Endothelial cell of umbilical vein (primary cell): ENCODE data around the gene TPST1. TPM values are rescaled to one million over a fixed set of nuclear protein-coding genes. Genes with fewer than 3 reads are reported as not detected.

Source experiments
- BruUV-seq: library from RNA; stranded (reverse); fragments of 400-500 nt; replicated peaks from 2 replicates; lab custom pipeline; 2021; lab: Mats Ljungman, UMichigan
- CTCF ChIA-PET: fragments of 300-600, 350-600 bp; sonication (Branson Sonifier 250); formaldehyde crosslinking; loops from one replicate; lab custom pipeline; 2021; ENCODE audit warnings: antibody characterized with exemption, inconsistent platforms; lab: Charles Lee
- POLR2A ChIA-PET: fragments of 300-600, 350-600 bp; sonication (Branson Sonifier 250); formaldehyde crosslinking; loops from one replicate; lab custom pipeline; 2021; ENCODE audit warnings: antibody characterized with exemption, inconsistent platforms; lab: Charles Lee
- DNase-seq: peaks from one replicate; pipeline ENCODE4 v3.0.0-alpha.2; 2011; ENCODE audit warnings: low read depth, low spot score
- FAIRE-seq: peaks from 2 replicates; lab custom pipeline; 2011; peaks lifted over from hg19 to GRCh38; lab: Jason Lieb, UNC
- H2AFZ ChIP-seq: 2 replicates; pipeline ENCODE4 v1.6.0; 2012; ENCODE audit warnings: low read depth, low read length, control low read depth, inconsistent platforms
- H3K27ac ChIP-seq: 2 replicates; pipeline ENCODE4 v1.5.1; 2011; ENCODE audit warnings: low read depth, mild to moderate bottlenecking, control low read depth, low read length, moderate library complexity; ENCODE audit not compliant: insufficient read depth
- H3K27me3 ChIP-seq, 2 experiments: 2 replicates each; pipeline versions ENCODE4 v1.6.0 to v1.6.1; 2011; ENCODE audit warnings: low read length in 2 of 2, mixed read lengths in 1 of 2; ENCODE audit not compliant: control insufficient read depth in 2 of 2, insufficient read depth in 2 of 2
- H3K36me3 ChIP-seq, 2 experiments: 2 replicates in 1 of 2; 3 replicates in 1 of 2; pipeline ENCODE4 v1.5.1; 2011; ENCODE audit warnings: low read length in 2 of 2, mild to moderate bottlenecking in 1 of 2, moderate library complexity in 1 of 2; ENCODE audit not compliant: control insufficient read depth in 2 of 2, insufficient read depth in 2 of 2; ENCODE audit errors: extremely low read depth in 1 of 2
- H3K4me1 ChIP-seq: 3 replicates; pipeline ENCODE4 v1.5.1; 2011; ENCODE audit warnings: mild to moderate bottlenecking, low read length; ENCODE audit not compliant: control insufficient read depth, insufficient read depth; ENCODE audit errors: extremely low read depth
- H3K4me2 ChIP-seq: 2 replicates; pipeline ENCODE4 v1.6.1; 2011; ENCODE audit warnings: low read length, control low read depth, mixed read lengths; ENCODE audit not compliant: insufficient read depth
- H3K4me3 ChIP-seq, 3 experiments: fragments of 200-600 bp in 1 of 3; sonication (generic), shearing (Covaris generic) in 1 of 3; replicated peaks in 1 of 3; 2 replicates each; pipeline ENCODE4 v1.5.1; 2011 to 2016; ENCODE audit warnings: control low read depth in 3 of 3, low read length in 3 of 3, mild to moderate bottlenecking in 2 of 3, inconsistent platforms in 1 of 3, low read depth in 1 of 3, moderate library complexity in 1 of 3; ENCODE audit not compliant: insufficient read depth in 1 of 3
- H3K79me2 ChIP-seq: 2 replicates; pipeline ENCODE4 v1.6.0; 2012; ENCODE audit warnings: low read length, inconsistent platforms; ENCODE audit not compliant: control insufficient read depth, insufficient read depth
- H3K9ac ChIP-seq: replicated peaks from 2 replicates; pipeline ENCODE3; 2011; ENCODE audit warnings: low read length, control low read depth; ENCODE audit not compliant: insufficient read depth; ENCODE audit errors: extremely low read depth
- H3K9me1 ChIP-seq: replicated peaks from 3 replicates; pipeline ENCODE4 v1.6.0; 2011; ENCODE audit warnings: mild to moderate bottlenecking, low read length; ENCODE audit not compliant: control insufficient read depth, insufficient read depth; ENCODE audit errors: extremely low read depth
- H3K9me3 ChIP-seq: replicated peaks from 2 replicates; pipeline ENCODE4 v1.5.1; 2012; ENCODE audit warnings: low read length, inconsistent platforms; ENCODE audit not compliant: control insufficient read depth, insufficient read depth
- H4K20me1 ChIP-seq: replicated peaks from 2 replicates; pipeline ENCODE3; 2011; ENCODE audit warnings: mild to moderate bottlenecking, low read length; ENCODE audit not compliant: control insufficient read depth, insufficient read depth; ENCODE audit errors: extremely low read depth
- EZH2 ChIP-seq: IDR thresholded peaks from 2 replicates; pipeline ENCODE4 v1.6.1; 2012; ENCODE audit warnings: borderline replicate concordance, low read depth, mild to moderate bottlenecking, moderate library complexity, low read length, inconsistent platforms; ENCODE audit not compliant: severe bottlenecking
- FOS ChIP-seq: IDR thresholded peaks from 2 replicates; pipeline ENCODE4 v1.6.1; 2011; ENCODE audit warnings: mild to moderate bottlenecking, low read length, moderate library complexity, borderline replicate concordance; ENCODE audit not compliant: insufficient read depth
- GATA2 ChIP-seq: IDR thresholded peaks from 2 replicates; pipeline ENCODE4 v1.7.0; 2011; ENCODE audit warnings: low read depth, mild to moderate bottlenecking, moderate library complexity, mixed read lengths, low read length; ENCODE audit not compliant: insufficient read length, insufficient read depth
- JUN ChIP-seq: IDR thresholded peaks from 2 replicates; pipeline ENCODE4 v1.6.1; 2011; ENCODE audit warnings: borderline replicate concordance, low read depth; ENCODE audit not compliant: insufficient read length, insufficient read depth
- MYC ChIP-seq: IDR thresholded peaks from one replicate; pipeline ENCODE4 v1.6.1; 2011; ENCODE audit warnings: mild to moderate bottlenecking, low read depth, low read length
- POLR2A ChIP-seq: IDR thresholded peaks from 2 replicates; pipeline ENCODE4 v1.6.1; 2012; ENCODE audit warnings: low read depth, mild to moderate bottlenecking, control low read depth, low read length
- POLR2AphosphoS5 ChIP-seq: IDR thresholded peaks from 2 replicates; pipeline ENCODE4 v1.6.1; 2012; ENCODE audit warnings: low read depth, mild to moderate bottlenecking, control low read depth, low read length, moderate library complexity; ENCODE audit not compliant: insufficient read depth
- dilution Hi-C: fragments of 300-500 bp; cut with MboI; formaldehyde crosslinking; loops from one replicate; pipeline ENCODE4 v1.15.0; 2019; ENCODE audit warnings: low sequenced_read_pairs; ENCODE audit not compliant: extremely low pct_ligation_motif_present
- intact Hi-C: fragments of 100-400 bp; cut with micrococcal nuclease; formaldehyde crosslinking; loops from one replicate; pipeline ENCODE4 v1.10.0; 2022
- polyA plus RNA-seq, 4 experiments: library from polyadenylated mRNA; depleted of rRNA in 3 of 4; stranded (reverse) in 3 of 4; unstranded in 1 of 4; fragments of >200 nt; gene quantifications; 2 replicates each; pipeline versions ENCODE4 v1.2.1 to v1.2.3, GENCODE V29; 2011 to 2012; ENCODE audit warnings: missing spikeins in 1 of 4
- total RNA-seq: library from RNA; stranded (reverse); gene quantifications from 2 replicates; pipeline ENCODE4 v1.2.3, GENCODE V29; 2021
- TF ChIP-seq, protein P1 (sequence below): IDR thresholded peaks from 2 replicates; pipeline ENCODE4 v1.6.1; 2011; ENCODE audit not compliant: insufficient read depth, insufficient read length
- TF ChIP-seq, protein P2 (sequence below), 2 donors: IDR thresholded peaks; 1 replicate in 1 of 2; 2 replicates in 1 of 2; pipeline ENCODE4 v1.5.1; 2011; ENCODE audit warnings: low read length in 2 of 2, mild to moderate bottlenecking in 2 of 2, moderate library complexity in 2 of 2, control low read depth in 1 of 2, inconsistent platforms in 1 of 2, low read depth in 1 of 2; ENCODE audit not compliant: insufficient read depth in 1 of 2; ENCODE audit errors: extremely low read depth in 1 of 2

TPST1 gene
- total and polyA plus RNA-seq, 2 donors (not counting 3 experiments of a cell fraction or from before 2014, with no cell fraction given), result 18.7 to 21.0 TPM

DNA sequence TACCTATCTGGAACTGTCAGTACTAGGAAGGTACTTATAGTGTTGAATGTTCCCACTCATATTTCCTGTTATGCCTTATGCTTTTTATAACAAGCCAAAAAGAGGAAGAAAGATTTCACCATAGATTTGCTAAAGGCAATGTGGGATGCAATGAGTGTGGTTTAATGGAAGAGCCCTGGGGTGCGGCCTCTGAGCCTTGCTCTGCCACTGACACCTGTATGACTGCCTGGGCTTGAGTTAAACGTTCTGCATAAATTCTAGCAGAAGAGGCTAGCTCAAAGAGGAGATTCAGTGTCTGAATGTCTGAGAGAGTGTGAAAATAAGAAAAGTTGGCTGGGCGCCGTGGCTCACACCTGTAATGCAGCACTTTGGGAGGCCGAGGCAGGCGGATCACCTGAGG, 143.8 kb downstream of the TPST1 start:
- Histone ChIP-seq H3K27me3 (no peaks in the 10 kb centered on the region), H3K36me3 (no peaks in the 10 kb centered on the region), H3K9ac (no peak overlapping the region), H3K79me2 (no peaks in the 10 kb centered on the region), H3K4me2 (no peak overlapping the region), H3K27ac (no peak overlapping the region), H3K9me1 (no peaks in the 10 kb centered on the region), H3K4me3 (no peak overlapping the region), H3K4me1 (no peaks in the 10 kb centered on the region), H4K20me1 (no peaks in the 10 kb centered on the region), H2AFZ (no peak overlapping the region), H3K9me3 (no peaks in the 10 kb centered on the region)
- ChIA-PET CTCF (interaction anchor here (1.1 to 1.2 kb wide), 2 partner anchors 16 to 30 kb away, joined by 3 read pairs; no protein-coding TSS in a partner anchor), POLR2A (no interaction called here)
- dilution Hi-C loops, result no loop called here
- TF ChIP-seq, protein P1, sequence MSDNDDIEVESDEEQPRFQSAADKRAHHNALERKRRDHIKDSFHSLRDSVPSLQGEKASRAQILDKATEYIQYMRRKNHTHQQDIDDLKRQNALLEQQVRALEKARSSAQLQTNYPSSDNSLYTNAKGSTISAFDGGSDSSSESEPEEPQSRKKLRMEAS, result no peak
- TF ChIP-seq MYC (no peak), JUN (no peak), FOS (no peak), GATA2 (no peak), POLR2A (no peak), POLR2AphosphoS5 (no peak), EZH2 (no peak)
- TF ChIP-seq, protein P2, sequence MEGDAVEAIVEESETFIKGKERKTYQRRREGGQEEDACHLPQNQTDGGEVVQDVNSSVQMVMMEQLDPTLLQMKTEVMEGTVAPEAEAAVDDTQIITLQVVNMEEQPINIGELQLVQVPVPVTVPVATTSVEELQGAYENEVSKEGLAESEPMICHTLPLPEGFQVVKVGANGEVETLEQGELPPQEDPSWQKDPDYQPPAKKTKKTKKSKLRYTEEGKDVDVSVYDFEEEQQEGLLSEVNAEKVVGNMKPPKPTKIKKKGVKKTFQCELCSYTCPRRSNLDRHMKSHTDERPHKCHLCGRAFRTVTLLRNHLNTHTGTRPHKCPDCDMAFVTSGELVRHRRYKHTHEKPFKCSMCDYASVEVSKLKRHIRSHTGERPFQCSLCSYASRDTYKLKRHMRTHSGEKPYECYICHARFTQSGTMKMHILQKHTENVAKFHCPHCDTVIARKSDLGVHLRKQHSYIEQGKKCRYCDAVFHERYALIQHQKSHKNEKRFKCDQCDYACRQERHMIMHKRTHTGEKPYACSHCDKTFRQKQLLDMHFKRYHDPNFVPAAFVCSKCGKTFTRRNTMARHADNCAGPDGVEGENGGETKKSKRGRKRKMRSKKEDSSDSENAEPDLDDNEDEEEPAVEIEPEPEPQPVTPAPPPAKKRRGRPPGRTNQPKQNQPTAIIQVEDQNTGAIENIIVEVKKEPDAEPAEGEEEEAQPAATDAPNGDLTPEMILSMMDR (IDR thresholded peaks at IDR 0.05; ENCODE audit: extremely low read depth in 1 of 2, insufficient read depth in 1 of 2, low read depth in 1 of 2, low read length in 2 of 2), result no peak
- intact Hi-C loops, result no loop called here
- DNase-seq (peak; percentile 23), FAIRE-seq (no peak)
- BruUV-seq, result no TSS peak
